Kidney (tissue), 14 donors: ENCODE measurements around the gene PPP4R2. TPM values are rescaled to one million over a fixed set of nuclear protein-coding genes. Genes with fewer than 3 reads are reported as not detected.

ENCODE experiments used
- DNase-seq, 5 donors: peaks; one replicate each; pipeline ENCODE4 v3.0.0-alpha.2; 2013 to 2020
- FAIRE-seq: peaks from 2 replicates; lab custom pipeline; 2012; peaks lifted over from hg19 to GRCh38; lab: Jason Lieb, UNC
- H3K27ac ChIP-seq, 2 donors: one replicate each; pipeline ENCODE4 v1.7.0; 2013; ENCODE audit warnings: low read depth in 2 of 2, low read length in 2 of 2, inconsistent platforms in 1 of 2
- H3K27me3 ChIP-seq: one replicate; pipeline ENCODE4 v1.7.1; 2013; ENCODE audit warnings: low read length, inconsistent platforms; ENCODE audit not compliant: control insufficient read depth, insufficient read depth
- H3K36me3 ChIP-seq, 3 donors: one replicate each; pipeline versions ENCODE4 v1.7.0 to v1.7.1; 2013; ENCODE audit warnings: low read length in 3 of 3, control low read depth in 1 of 3, inconsistent platforms in 1 of 3; ENCODE audit not compliant: insufficient read depth in 3 of 3, control insufficient read depth in 2 of 3
- H3K4me1 ChIP-seq, 3 donors: one replicate each; pipeline versions ENCODE4 v1.7.0 to v1.7.1; 2013; ENCODE audit warnings: low read length in 3 of 3, inconsistent platforms in 1 of 3, low read depth in 1 of 3; ENCODE audit not compliant: control insufficient read depth in 2 of 3, insufficient read depth in 2 of 3
- H3K4me3 ChIP-seq, 3 donors: one replicate each; pipeline versions ENCODE4 v1.7.0 to v1.8.1; 2013; ENCODE audit warnings: low read length in 3 of 3, control low read depth in 1 of 3, inconsistent platforms in 1 of 3
- H3K9ac ChIP-seq, 3 donors: one replicate each; pipeline versions ENCODE4 v1.7.0 to v1.7.1; 2013; ENCODE audit warnings: low read length in 3 of 3, control low read depth in 1 of 3, inconsistent platforms in 1 of 3
- H3K9me3 ChIP-seq, 3 donors: one replicate each; pipeline versions ENCODE4 v1.7.0 to v1.7.1; 2013; ENCODE audit warnings: low read length in 3 of 3, control low read depth in 1 of 3, inconsistent platforms in 1 of 3; ENCODE audit not compliant: control insufficient read depth in 2 of 3, insufficient read depth in 1 of 3
- CTCF ChIP-seq: IDR thresholded peaks from 3 replicates; pipeline ENCODE4 v1.5.1; 2012; ENCODE audit warnings: mild to moderate bottlenecking, moderate library complexity, borderline replicate concordance; ENCODE audit not compliant: insufficient read depth; ENCODE audit errors: extremely low read depth
- intact Hi-C: fragments of 100-400 bp; cut with DNase I; formaldehyde crosslinking; loops from one replicate; pipeline ENCODE4 v1.11.1; 2022
- polyA plus RNA-seq: library from polyadenylated mRNA; stranded (reverse); fragments of 350-450 nt; fragmentation: Illumina TruSeq; extraction: RNeasy Lipid Tissue Mini Kit (QIAGEN cat#74804); gene quantifications from one replicate; pipeline ENCODE4 v1.2.3, GENCODE V29; 2014; ENCODE audit warnings: low read depth, low replicate concordance; ENCODE audit not compliant: insufficient read depth
- total RNA-seq: library from RNA; stranded (reverse); fragmentation: NEBNext Ultra II Directional; extraction: Animal tissue kit (Norgen Biotek cat#: 25700); gene quantifications from one replicate; pipeline ENCODE4 v1.2.1, GENCODE V29; 2021
- donor health status: control.
- donor health status: control.
- donor health status: control.
- donor health status: control.
- donor health status: control.
- donor health status: DM: yes; HTN: yes; CAD: no.
- donor health status: Normal renal cell carcinoma (clear cell type).

The PPP4R2 gene
- total and polyA plus RNA-seq, 2 donors from 2014 or later, result 14.5 to 72.0 TPM

GRCh38 chr3:72968266-72968664, 28.3 kb upstream of the PPP4R2 start:
- no peak overlapping the region for H3K9ac ChIP-seq
- intact Hi-C loops, result no loop called here
- no peaks in the 10 kb centered on the region for H3K9me3 ChIP-seq
- H3K4me1 ChIP-seq, result no peaks in the 10 kb centered on the region
- no peak for TF ChIP-seq CTCF
- H3K36me3 ChIP-seq, result no peaks in the 10 kb centered on the region
- H3K27me3 ChIP-seq, result no peaks in the 10 kb centered on the region
- FAIRE-seq (no peak), DNase-seq (no peak)
- H3K27ac ChIP-seq, result no peak overlapping the region
- no peak overlapping the region for H3K4me3 ChIP-seq

- DNase-seq (no peak), FAIRE-seq (no peak)
- no peak for TF ChIP-seq CTCF
- H3K27ac ChIP-seq, result no peak overlapping the region
- intact Hi-C loops, result no loop called here
- H3K9me3 ChIP-seq, result no peaks in the 10 kb centered on the region
- H3K9ac ChIP-seq, result no peak overlapping the region
- H3K4me3 ChIP-seq, result no peak overlapping the region
- H3K36me3 ChIP-seq, result no peaks in the 10 kb centered on the region
- H3K4me1 ChIP-seq, result no peaks in the 10 kb centered on the region
- no peaks in the 10 kb centered on the region for H3K27me3 ChIP-seq
Observed at GRCh38 chr3:72969766-72970165, 26.8 kb upstream of the PPP4R2 start.

GRCh38 chr3:72970942-72971341, 25.7 kb upstream of the PPP4R2 start:
- Histone ChIP-seq H3K27me3 (no peaks in the 10 kb centered on the region), H3K36me3 (no peaks in the 10 kb centered on the region), H3K27ac (no peak overlapping the region), H3K9ac (no peak overlapping the region), H3K9me3 (no peaks in the 10 kb centered on the region), H3K4me1 (no peaks in the 10 kb centered on the region), H3K4me3 (no peak overlapping the region)
- DNase-seq (no peak), FAIRE-seq (no peak)
- intact Hi-C loops, result no loop called here
- no peak for TF ChIP-seq CTCF

- no peaks in the 10 kb centered on the region for H3K36me3 ChIP-seq
- H3K9me3 ChIP-seq, result no peaks in the 10 kb centered on the region
- no peaks in the 10 kb centered on the region for H3K27me3 ChIP-seq
- H3K4me3 ChIP-seq, result peak overlapping the region in 1 of 3 donors; percentile 7
- no peak for FAIRE-seq
- intact Hi-C loops, result no loop called here
- H3K4me1 ChIP-seq, result no peaks in the 10 kb centered on the region
- no peak for TF ChIP-seq CTCF
- no peak overlapping the region for H3K27ac ChIP-seq
- no peak for DNase-seq
- no peak overlapping the region for H3K9ac ChIP-seq
Observed at GRCh38 chr3:72972706-72973030, 23.9 kb upstream of the PPP4R2 start.
